HEK293T (cell line): ENCODE results near the gene SPI1.

Source experiments
- ARNT ChIP-seq: fragments of 450-650 bp; IDR thresholded peaks from 2 replicates; pipeline ENCODE4 v1.6.1; 2017; ENCODE audit warnings: mild to moderate bottlenecking
- BHLHE40 ChIP-seq: fragments of 450-650 bp; IDR thresholded peaks from 2 replicates; pipeline ENCODE4 v1.6.1; 2016; ENCODE audit warnings: mild to moderate bottlenecking, moderate library complexity, borderline replicate concordance
- FOXK2 ChIP-seq: fragments of 450-650 bp; IDR thresholded peaks from 2 replicates; pipeline ENCODE4 v1.6.1; 2016; ENCODE audit warnings: mild to moderate bottlenecking
- LEF1 ChIP-seq: fragments of 450-650 bp; IDR thresholded peaks from 2 replicates; pipeline ENCODE4 v1.6.1; 2017; ENCODE audit warnings: mild to moderate bottlenecking, borderline replicate concordance
- SP1 ChIP-seq: fragments of 450-650 bp; IDR thresholded peaks from 2 replicates; pipeline ENCODE4 v1.6.1; 2017
- SUZ12 ChIP-seq: fragments of 450-650 bp; IDR thresholded peaks from 2 replicates; pipeline ENCODE4 v1.6.1; 2016; ENCODE audit warnings: mild to moderate bottlenecking
- ZNF384 ChIP-seq: fragments of 450-650 bp; IDR thresholded peaks from 2 replicates; pipeline ENCODE4 v1.6.1; 2016

DNA sequence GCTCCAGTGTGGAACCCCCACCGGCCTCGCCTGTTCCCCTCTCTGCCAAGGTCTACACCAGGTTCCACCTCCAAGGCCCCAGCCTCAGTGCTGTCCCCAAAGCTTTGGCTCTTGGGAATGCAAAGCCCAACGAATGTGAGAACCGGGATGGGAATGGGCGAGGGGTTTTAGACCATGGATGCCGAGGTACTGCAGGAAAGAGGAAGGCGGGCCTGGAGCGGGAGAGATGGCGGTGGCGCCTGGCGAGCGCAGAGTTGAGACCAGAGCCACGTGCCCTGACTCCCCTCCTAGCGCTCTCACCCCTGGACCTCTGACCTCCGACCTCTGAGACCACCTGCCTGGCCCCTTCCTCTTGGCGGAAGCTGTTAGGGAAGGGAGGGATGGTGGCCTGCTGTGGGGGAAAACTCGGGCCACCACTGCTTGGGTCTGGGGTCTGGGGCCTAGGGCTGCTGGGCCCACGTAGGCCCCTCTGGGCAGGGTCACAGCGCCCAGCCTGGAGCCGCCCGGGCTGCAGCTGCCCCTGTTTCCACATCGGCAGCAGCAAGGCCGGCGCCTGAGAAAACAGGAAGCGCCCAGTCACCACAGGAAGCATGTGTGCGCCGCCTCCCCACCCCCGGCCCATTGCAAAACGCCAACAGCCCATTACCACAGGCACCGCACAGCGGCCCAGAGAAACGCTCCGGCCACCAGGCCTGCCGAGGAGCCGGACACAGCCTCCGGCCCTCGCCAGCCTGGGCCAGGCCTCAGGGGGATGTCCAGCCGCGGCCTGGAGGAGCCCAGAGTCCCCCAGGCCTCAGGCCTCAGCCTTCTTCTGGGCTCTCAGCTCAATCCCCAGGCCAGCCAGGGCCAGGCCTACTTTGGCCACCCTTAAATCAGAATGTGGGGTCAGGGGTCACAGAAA is 16.2 kb upstream of the SPI1 start:
- no peak for TF ChIP-seq SUZ12
- no peak for TF ChIP-seq BHLHE40
- no peak for TF ChIP-seq FOXK2
- no peak for TF ChIP-seq LEF1
- TF ChIP-seq ARNT: no peak
- TF ChIP-seq SP1: no peak
- no peak for TF ChIP-seq ZNF384
